Ramos (cell line): ENCODE results near the gene MEN1.

Experiments
- in situ Hi-C: fragments of 300-500 bp; cut with MboI; formaldehyde crosslinking; loops from one replicate; pipeline ENCODE4 v1.14.3; 2022; ENCODE audit warnings: low sequenced_read_pairs; ENCODE audit not compliant: unreplicated experiment

MEN1 gene

DNA sequence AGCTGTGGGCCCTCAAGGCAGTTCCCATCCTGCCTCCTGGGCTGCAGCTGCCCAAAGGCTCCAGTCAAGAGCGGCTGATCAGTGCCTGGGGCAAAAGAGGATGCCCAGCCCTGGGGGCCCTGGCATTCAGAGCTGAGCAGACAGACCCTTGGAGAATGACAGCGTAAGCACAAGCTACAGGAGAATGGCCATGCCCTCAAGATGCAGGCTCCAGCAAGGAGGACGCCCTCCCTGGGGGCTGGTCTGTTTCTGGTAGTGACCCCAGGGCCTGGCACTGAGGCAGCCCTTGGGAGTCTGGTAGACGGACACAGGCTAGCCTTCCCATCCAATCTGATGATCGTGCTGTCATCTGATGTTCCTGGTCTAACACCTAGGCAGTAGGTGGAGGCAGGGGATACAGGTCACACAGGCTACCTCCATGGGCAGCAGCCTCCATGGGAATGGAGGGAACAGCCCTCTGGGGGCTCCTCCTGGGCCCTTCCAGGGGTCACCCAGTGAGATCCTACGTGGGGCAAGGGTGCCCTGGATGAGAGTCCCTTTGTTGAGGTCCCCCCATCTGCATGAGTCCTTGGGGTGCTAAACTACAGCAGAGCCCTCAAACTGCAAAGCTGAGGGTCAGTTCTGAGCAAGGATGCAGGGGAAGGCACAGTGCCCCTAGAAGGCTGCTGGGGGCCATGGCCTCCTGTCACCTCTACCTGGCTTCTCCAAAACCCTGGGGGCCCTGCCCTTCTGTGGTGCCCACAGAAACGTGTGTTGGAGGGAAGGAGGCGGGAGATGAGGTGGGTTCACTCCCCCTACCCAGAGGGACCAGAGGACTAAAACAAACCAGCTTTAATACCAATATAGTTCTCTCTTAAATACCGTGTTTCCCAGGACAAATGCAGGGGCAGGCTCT lies 21.8 kb downstream of the MEN1 start:
- in situ Hi-C loops = no loop called here

DNA sequence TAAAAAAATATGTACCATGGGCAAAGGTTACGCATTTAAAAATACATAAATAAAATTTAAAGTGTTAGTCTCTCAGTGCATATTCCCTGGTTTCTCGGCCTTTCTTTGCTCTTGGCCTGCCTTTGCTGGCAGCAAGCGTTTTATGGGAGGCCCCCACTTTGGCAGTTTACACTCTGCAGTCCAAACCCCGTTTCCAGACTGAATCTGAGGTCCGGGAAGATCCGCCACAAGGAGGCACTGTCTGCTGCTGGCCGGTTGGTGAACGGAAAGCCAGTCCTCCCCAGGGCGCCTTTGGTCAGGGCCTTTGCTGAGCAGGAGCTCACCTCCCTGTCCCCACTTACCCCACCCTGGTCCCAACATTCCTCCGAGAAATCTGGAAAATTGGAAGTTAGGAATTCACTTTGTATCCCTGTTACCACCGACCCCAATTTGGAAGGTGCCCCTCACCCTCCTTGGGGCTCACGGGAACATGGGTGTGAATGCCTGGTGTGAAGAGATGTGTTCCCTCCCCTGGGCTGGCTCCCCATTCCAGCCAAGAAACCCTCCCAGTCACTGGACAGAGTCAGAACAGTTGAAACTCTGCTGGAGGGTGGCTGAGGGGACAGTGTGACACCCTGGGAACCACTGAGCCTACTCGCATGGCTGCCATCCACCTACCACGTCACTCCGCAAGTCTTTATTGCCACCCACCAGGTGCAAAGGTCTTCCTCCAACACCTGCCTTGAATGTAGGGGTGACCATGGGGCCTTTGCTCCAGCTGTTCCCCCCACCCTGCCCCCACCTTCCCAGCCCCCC lies 22.6 kb downstream of the MEN1 start:
- in situ Hi-C loops = no loop called here

DNA sequence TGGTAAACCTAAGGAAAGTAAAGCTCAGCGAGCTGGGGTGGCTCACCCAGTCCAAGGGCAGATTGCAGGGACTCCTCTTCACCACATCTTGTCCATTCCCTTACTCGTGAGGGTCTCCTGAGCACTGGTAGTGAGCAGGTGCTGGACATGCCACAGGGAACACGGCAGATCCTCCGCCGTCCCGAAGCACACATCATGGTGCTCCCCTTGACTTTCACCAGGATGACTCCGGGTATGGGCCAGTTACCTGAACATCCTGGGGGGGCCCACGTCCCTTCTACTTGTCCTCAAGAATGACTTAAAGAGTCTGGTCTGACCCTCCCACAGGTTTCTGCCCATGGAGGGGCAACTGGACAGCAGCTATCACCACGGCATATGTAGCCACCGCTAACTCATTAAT lies 24.0 kb downstream of the MEN1 start:
- in situ Hi-C loops = no loop called here

DNA sequence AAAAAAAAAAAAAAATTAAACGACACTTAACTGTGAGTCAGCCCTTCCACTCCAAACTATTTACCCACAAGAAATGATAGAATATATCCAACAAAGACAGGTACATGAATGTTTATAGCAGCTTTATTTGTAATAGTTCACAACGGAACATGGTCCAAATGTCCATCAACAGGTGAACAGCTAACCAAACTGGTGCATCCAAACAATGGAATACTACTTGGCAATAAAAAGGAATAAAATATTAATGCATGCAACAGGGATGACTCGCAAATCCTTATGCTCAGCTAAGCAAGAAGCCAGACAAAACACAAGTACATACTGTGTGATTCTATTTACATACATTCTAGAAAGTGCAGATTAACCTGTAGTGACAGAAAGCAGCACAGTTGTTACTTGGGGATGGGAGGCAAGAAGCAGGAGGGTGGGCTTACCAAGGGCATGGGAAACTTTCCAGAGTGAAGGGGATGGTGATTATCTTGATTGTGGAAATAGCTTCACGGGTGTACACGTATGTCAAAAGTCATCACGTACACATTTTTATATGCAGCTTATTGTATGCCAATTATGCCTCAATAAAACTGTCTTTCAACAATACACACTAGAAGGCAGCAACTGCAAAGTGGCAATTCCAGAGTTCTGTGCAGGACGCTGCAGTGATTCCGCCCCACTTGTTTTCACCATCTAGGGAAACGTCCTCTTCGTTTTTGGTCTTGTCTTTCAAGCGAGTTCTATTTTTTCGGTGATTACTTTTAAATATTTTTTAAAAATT lies 25.4 kb downstream of the MEN1 start:
- in situ Hi-C loops = no loop called here

DNA sequence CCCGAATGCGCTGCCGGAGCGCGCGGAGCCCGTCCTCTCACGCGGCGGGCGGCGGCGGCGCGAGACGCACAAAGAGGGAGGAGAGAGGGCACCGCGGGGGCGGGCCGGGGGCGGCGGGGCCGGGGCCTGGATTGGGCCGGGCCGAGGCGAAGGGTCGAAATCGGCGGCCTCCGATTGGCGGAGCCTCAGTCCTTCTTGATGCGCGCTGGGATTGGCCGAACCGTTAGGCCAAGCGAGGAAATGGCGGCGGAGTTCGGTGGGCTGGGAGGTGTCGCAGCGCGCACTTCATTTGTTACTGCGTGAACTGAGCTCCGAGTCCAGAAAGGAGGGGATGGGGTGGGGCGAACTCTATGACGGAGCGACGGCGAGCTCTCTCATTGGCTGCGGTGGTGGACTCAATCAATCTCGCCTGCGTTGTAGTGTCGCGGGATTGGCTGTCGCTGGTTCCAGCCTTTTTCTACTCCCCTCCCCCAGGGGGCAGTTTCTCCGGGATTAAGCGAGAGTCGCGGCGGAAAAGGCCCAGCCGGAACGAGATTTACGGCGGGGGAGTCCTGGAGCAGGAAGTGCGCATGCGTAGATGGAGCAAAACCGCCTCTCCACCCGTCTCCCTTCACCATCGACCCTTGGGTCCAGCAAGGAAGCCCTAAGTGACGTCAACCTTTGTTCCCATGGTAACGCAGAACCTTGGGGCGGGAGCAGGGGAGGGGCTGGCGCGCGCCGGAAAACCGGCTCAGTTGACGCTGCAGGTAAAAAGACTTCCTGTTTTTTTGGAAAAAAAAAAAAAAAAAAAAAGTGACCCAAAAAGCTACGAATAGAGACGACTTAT lies 31.7 kb downstream of the MEN1 start, which contains the start of gene SF1:
SF1 (minus strand) TSS at position 70 of the 826 bp plus-strand sequence. CDS start 150 bp downstream, outside the sequence.
- in situ Hi-C loops = no loop called here

DNA sequence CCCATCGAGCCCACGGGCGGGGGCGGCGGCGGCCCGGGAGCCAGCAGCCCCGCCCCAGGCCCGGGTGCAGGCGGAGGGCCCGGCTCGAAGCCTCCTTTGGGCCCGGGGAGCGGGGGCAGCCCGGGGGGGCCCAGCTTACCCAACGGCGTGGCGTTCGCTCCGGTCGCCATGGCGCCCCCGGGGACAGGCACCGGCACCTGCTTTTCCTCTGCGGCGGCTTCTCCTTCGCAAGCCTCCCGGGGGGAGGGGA lies 32.2 kb downstream of the MEN1 start:
- in situ Hi-C loops = no loop called here

DNA sequence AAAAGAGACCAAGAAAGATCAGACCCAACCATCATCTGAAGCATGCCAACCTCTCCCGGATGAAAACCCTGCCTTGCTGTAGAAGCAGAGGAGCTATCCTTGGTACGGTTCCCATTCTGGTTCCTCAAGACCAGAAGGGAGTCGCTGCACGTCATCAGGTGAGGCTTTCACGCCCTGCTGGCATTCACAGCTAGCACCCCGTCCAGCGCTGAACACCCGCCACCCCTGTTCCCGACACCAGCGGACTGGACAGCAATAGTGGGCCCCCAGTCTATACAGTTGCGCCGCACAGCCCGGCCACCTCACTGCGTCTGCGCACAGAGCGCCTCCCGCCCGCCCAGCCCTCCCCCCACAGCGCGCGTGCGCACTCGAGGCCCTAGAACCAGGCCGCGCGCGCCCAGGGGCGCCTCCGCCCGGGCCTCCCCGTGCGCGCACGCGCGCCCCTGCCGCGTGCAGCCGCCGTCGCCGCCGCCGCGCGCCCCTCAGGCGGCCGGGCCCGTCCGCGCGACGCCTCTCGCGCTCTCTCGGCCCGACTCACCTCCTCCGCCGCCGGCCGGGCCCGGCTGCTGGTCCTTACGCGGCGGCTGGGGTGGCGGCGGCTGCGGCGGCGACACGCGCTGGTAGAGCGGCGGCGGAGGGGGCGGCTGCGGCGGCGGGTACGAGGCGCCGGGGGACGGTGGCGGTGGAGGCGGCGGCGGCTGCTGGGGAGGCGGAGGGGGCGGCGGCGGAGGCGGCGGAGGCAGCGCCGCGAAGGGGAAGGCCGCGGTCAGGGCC lies 32.7 kb downstream of the MEN1 start:
- in situ Hi-C loops = no loop called here

DNA sequence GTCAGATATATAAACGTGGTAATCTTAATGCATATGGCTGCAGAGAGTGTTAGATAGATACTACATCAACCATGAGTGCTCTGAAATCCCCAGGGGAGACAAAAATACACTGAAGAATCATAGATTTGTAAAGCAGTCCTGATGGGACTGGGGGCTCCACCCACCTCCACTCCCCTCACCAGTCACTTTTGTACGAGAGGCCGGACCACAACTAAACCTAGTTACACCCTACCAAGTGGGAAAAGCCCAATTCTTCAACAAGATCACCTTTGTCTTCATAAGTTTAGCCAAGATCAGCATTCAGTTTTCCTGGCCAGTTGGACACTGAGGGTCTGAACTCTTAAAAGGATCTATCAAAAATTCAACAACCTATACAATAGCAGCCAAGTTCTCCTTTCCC lies 33.5 kb downstream of the MEN1 start:
- in situ Hi-C loops = no loop called here

DNA sequence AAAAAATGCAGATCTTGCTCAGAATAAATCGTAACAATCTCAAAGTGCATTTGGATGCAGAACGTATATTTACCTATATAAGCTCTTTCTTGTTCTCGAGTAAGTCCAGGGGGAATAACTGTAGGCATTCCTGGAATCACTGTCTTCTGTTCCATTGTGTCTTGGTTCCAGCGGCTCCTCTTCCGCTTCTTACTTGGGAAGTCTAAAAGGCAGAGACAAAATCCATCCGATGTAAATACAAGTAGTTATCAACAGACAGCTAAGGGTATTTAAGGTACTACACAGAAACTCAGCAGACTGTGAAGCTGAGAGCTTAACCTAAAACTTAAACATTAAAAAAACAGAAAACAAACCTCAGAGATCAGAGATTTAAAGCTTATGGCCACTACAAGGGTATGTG lies 33.9 kb downstream of the MEN1 start:
- in situ Hi-C loops = no loop called here

DNA sequence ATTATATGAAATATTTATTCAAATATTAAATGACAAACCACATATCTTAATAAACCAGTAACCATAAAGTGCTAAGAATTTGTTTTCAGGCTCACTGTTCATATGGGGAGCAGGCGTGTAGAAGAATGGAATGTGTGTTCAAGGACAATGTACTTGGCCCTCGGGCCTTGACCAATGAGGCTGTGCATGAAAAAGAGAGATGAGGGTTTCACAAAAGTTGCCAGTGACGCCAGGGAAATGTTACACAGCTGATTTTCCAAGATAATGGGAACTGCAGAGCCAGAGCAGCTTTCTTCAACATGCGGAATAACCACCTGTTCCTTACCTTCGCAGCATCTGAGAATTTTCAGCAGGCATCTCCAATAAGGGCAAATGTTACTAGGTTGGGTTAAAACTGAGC lies 36.2 kb downstream of the MEN1 start:
- in situ Hi-C loops = no loop called here

DNA sequence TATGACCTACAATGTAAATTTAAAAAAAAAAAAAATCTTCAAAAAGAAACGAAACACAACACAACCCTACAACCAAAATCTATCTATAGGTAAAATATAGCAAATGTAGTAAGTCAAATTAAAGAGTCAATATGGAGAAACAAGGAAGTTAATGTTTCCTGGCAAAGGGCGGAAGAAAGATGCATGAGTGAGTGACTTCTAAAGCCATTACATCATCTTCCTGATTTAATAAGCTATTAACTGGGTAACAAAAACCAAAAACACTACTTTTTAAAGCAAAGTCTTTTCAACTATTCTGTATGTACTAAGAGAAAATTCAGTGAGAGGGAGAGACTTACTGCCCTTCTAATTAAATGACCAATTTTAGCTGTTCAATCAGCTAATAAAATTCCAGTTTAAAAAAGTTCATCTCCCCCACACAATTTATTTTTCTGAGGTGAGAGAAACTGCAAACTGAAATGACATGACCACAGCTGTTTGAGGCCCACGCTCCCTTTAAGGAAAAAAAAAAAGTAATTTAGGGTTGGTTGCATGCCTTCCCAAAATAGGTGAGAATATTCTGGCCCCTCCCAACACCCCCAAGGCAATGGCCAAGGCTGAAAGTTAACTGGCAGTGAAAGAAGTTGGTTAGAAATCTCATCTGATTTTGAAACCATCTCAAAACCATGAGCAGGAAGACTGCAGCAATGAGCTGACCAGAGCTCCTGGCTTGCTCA lies 37.9 kb downstream of the MEN1 start:
- in situ Hi-C loops = no loop called here

DNA sequence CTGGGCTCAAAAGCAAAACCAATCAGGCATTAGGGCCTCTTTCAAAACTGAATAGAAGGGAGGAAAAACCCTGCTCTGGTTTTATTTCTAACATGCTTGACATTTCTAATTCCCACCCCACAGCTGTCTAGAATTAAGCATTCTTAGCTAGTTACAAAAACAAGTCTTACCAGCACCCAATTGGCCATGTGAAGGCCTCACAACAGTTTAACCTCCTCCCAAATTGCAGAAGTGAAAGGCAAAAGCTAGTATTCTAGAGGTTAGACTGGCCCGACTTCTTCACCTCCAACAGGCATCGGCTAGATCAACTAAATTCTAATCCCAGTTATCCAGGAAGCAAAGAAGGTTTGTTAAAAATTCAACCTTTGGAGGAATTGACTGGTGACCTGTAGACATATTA lies 38.5 kb downstream of the MEN1 start:
- in situ Hi-C loops = no loop called here

DNA sequence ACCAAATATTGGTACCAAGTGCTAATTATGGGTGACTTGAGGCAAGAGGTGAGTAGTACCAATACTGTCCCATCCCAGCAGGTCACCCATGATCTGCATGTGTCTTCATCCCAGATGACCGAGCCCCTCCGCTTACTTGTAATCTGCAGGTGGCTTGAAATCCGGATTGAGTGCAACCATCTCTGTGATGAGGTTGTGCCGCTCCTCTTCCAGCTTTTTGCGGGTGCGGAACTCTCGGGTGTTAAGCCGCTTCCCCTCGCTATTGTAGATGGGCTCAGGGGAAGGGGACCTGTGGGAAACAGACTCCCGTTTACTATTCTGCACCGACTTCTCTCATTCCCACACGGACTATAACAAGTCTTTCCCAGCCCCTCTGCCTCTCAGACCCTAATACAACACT lies 40.2 kb downstream of the MEN1 start:
- in situ Hi-C loops = no loop called here

DNA sequence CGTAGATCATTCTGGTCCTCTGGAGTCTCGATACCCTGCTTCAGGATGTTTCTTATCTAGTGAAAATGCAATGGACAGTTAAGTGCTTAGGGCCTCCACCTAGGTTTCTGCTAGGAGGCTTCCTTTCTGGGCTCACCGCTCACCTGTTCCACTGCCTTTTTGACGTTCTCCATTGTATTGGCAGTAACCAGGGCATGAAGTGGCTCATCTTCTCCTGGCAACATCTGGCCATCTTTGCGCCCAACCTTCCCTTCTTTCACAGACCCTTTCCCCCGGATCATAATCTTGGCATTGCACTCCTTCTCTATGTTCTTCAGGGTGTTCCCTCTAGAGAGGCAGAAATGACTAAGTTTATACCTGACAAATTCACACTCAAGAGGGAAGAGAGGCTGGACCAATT lies 41.1 kb downstream of the MEN1 start:
- in situ Hi-C loops = no loop called here

DNA sequence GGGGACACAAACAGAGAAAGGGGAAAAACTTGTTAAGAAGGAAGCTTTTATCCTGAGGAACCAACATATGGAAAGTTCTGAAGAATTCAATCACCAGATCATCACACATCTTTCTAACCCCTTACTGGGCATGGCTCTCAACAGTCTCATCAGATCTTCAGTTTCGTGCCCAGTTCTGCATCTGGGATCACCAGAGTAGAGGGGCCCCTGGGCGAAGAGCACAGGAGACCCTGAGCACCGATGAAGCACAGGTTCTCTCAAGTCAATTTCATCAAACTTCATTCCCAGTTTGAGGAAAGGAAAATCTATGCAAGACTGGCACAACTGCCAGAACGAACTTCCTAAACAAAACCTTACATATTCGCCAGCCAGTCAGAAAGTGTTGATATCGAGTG lies 42.1 kb downstream of the MEN1 start:
- in situ Hi-C loops = no loop called here

DNA sequence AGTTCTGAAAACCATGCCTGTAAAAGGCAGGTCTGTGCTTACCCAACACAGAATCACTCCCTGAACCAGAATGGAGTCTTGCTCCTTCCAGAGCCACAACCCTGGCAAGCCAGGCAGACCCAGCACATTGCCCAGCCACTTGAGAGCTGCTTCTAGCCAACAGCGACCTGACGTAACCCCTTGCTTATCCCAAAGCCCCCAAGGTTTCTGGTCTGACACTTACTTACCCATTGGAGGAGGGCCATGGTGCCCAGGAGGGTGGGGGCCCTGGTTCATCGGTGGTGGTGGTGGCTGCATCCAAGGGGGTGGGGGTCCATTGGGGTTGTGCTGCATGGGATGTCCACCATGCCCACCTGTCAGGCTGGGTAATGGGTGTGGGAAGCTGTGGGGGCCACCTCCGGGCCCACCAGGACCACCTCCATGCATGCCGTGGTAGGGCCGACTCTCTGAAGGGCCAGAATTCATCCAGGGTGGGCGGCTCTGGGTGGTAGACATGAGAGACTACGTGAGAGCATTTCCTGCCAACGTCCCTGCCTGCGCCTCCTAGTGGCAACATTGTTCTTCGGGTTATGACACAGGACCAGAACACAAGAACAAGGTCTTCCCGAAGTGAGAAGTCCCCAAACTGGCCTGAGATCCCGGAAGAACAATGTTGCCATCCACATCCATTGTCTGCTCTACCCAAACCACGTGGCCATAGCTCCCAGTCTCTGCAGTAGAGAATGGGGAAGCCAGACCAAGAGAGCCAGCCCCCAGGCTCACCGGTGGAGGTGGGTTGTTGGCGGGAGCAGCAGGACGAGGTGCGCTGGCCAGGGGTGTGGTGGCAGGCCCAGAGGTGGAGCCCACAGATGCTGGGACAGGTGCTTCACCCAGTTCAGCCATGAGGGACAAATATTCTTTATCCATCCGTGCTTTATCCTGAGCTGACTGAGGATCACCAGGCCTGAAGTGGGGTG lies 42.7 kb downstream of the MEN1 start:
- in situ Hi-C loops = no loop called here

DNA sequence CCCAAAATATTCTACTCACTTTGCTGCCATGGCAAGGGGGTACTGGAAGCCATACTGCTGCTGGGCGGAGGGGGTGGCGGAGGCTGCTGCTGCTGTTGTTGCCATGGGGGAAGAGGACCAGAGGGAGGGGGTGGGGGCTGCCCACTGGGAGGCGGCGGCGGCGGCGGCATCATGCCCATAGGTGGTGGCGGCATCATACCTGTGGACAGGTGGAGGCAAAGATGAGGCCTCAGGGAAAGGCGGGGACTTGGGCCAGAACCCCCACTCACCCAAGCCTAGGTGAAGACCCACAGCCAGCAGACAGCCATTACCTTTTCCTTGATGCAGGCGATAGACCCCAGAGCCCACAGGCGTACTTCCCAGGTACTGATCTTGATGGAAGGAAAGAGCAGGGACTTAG lies 43.5 kb downstream of the MEN1 start:
- in situ Hi-C loops = no loop called here
